Fibroblast of villous mesenchyme (primary cell): Measurements from ENCODE around the gene ALDH6A1. TPM values are rescaled to one million over a fixed set of nuclear protein-coding genes. Genes with fewer than 3 reads are reported as not detected.

ENCODE experiments used
- DNase-seq: peaks from one replicate; pipeline ENCODE4 v3.0.0-alpha.2; 2010; ENCODE audit warnings: low read depth
- H3K4me3 ChIP-seq: 2 replicates; pipeline ENCODE4 v1.5.1; 2011; ENCODE audit warnings: low read depth, mild to moderate bottlenecking, low read length
- total RNA-seq: library from RNA; depleted of rRNA; stranded (reverse); fragments of >200 nt; gene quantifications from 2 replicates; pipeline ENCODE4 v1.2.3, GENCODE V29; 2012
- TF ChIP-seq, protein P1 (sequence below): IDR thresholded peaks from 2 replicates; pipeline ENCODE4 v1.5.1; 2012; ENCODE audit warnings: low read depth, mild to moderate bottlenecking, low read length; ENCODE audit not compliant: insufficient read depth

Gene ALDH6A1
- total RNA-seq, 1 donor, result 16.0 TPM

DNA sequence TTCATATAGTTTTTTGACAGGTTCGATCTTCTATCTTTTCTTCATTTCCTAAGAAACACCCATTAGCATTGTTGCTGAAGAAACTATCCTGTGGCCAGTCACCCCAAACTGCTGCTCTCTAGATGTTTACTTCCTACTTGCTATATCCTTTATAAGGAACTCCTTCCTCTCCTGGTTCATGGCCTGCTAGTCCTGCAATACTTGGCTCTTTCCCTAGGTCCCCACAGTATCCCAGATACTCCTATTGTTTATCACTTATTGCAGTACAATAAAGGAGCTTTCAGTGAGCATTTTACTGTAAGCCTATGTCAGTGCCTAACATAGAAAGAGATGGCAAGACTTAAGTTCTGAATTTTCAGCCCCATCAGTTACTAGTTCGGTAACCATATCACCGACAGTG is 2.8 kb downstream of the ALDH6A1 start:
- TF ChIP-seq, protein P1, sequence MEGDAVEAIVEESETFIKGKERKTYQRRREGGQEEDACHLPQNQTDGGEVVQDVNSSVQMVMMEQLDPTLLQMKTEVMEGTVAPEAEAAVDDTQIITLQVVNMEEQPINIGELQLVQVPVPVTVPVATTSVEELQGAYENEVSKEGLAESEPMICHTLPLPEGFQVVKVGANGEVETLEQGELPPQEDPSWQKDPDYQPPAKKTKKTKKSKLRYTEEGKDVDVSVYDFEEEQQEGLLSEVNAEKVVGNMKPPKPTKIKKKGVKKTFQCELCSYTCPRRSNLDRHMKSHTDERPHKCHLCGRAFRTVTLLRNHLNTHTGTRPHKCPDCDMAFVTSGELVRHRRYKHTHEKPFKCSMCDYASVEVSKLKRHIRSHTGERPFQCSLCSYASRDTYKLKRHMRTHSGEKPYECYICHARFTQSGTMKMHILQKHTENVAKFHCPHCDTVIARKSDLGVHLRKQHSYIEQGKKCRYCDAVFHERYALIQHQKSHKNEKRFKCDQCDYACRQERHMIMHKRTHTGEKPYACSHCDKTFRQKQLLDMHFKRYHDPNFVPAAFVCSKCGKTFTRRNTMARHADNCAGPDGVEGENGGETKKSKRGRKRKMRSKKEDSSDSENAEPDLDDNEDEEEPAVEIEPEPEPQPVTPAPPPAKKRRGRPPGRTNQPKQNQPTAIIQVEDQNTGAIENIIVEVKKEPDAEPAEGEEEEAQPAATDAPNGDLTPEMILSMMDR, result no peak
- DNase-seq, result no peak
- no peak overlapping the region for H3K4me3 ChIP-seq

DNA sequence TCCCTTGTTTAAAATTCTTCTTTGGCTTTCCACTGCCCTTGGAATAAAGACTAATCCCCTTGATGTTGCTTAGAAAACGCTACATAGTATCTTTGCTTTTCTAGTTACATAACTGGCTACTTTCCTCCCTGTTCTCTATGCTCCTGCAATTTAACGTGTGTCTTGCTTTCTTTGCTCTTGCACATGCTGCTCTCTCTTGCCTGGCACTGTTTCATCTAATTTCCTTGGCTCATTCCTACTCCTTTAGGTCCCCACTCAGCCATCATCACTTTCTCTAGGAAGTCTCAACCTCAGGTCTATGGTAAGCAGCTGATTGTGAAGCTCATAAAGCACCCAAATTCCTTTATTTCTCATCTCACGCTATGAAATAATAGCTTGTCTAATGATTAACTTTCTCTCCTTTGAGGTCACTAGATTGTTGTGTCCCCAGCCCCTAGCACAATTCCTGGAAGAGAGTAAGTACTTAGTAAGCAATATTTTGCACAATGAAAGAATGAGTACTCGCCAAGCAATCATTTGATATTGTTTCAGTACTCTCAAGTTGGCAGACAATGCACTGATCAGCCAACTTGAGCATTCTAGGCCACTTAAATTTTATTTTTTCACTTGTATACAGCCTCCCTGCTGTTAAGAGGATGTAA is 3.3 kb downstream of the ALDH6A1 start:
- TF ChIP-seq, protein P1, result no peak
- DNase-seq, result no peak
- no peak overlapping the region for H3K4me3 ChIP-seq

DNA sequence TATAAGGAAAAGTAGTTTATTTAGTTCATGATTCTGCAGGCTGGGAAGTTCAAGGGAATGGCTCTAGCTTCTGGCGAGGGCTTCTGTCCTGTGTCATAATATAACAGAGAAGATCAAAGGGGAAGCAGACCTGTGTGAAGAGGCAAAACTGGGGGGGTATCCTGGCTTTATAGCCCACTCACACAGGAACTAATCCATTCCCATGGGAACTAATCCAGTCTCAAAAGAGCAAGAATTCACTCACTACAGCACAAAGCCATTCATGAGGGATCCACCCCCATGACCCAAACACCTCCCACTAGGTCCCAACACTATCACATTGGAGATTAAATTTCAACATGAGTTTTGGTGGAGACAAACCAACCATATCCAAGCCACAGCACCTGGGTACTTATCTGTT is 6.9 kb downstream of the ALDH6A1 start:
- H3K4me3 ChIP-seq, result no peak overlapping the region
- TF ChIP-seq, protein P1, result no peak
- no peak for DNase-seq

DNA sequence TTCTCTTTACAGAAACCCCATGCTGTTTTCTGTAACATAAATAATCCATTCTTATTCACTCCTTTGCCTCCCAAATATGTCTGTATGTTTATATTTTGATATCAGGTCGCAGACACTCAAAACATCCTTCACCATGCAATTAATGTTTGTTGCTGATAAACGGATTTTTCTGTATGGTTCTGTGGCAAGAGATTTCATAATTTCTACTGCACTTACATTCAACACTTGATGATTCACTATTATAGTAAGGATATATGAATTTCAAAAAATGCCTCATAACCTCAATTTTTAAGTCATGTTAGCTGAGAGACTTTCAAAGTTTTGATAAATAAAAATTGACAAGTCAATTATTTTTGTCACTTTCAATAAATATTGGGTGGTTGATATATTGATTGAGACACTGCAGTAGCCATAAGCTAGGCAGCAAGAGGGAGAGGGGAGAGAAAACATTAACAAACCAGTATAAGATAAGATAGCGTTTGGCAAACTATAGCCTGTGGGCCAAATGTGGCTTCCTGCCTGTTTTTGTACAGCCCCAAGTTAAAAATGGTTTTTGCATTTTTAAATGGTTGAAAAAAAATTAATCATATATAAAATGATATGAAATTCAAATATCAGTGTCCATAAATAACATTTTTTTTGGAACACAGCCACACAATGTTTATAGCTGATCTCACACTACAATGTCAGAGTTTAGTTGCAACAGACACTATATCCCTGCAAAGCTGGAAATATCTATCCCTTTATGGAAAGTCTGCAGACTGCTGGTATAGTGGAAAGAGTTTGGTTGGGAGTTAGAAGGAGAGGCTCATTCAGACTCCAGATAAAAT is 18.3 kb downstream of the ALDH6A1 start:
- no peak overlapping the region for H3K4me3 ChIP-seq
- DNase-seq, result peak; percentile 88
- TF ChIP-seq, protein P1, result no peak

DNA sequence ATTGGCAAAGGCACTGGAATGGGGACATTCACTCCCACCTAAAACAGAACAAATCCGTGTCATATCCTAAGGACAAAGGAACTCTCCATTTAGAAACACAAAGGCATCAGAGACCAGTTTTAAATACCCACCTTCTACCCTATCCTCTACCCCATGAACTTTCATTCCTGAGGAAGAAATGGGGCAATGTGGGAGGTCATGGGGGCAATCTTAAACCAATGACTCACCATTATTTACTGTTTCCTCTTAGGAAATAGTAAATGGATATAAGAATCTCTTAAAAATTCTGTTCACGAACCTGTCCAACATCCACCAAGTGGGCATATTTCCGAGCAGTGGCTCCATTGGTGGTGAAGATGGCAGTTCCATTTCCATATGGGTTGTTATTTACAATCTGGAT is 19.4 kb downstream of the ALDH6A1 start:
- TF ChIP-seq, protein P1, result no peak

DNA sequence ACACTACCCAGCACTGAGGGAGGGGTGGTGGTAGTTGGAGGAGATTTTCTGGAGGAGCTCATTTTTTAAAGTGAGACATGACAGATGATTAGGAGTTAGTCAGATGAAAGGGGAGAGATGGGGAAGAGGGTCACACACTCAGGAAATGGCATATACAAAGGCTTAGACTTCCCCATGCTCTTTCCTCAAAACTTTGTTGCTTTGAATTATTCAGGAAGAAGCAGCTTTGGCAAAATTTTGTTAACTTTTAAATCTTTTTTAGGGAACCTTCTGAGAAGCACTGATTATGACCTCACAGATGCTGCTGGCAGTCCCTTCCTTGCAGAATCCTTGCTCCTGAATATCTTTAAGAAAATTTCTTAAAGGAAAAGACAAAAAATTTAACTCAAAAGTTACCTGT is 19.8 kb downstream of the ALDH6A1 start:
- no peak overlapping the region for H3K4me3 ChIP-seq
- no peak for DNase-seq
- TF ChIP-seq, protein P1, result no peak

More for the DNA sequence above, 19.4 kb downstream of the ALDH6A1 start:
- DNase-seq, result peak; percentile 76
- H3K4me3 ChIP-seq, result no peak overlapping the region
